Fibroblast of the aortic adventitia (primary cell): ENCODE measurements around the gene RIPK4. TPM values are rescaled to one million over a fixed set of nuclear protein-coding genes. Genes with fewer than 3 reads are reported as not detected.

Experiments
- DNase-seq: peaks from one replicate; pipeline ENCODE4 v3.0.0-alpha.2; 2010; ENCODE audit warnings: low read depth
- H3K4me3 ChIP-seq: 2 replicates; pipeline ENCODE4 v1.5.1; 2011; ENCODE audit warnings: low read depth, mild to moderate bottlenecking, control low read depth, low read length, moderate library complexity
- total RNA-seq: library from RNA; depleted of rRNA; stranded (reverse); fragments of >200 nt; gene quantifications from 2 replicates; pipeline ENCODE4 v1.2.3, GENCODE V29; 2012; ENCODE audit warnings: low replicate concordance
- TF ChIP-seq, protein P1 (sequence below): IDR thresholded peaks from 2 replicates; pipeline ENCODE4 v1.5.1; 2011; ENCODE audit warnings: mild to moderate bottlenecking, low read length, control low read depth, inconsistent platforms; ENCODE audit not compliant: insufficient read depth

Gene RIPK4
- total RNA-seq, 1 donor: 0.45 TPM

GRCh38 chr21:41765420-41765821, 1.4 kb downstream of the RIPK4 start:
- TF ChIP-seq, protein P1, sequence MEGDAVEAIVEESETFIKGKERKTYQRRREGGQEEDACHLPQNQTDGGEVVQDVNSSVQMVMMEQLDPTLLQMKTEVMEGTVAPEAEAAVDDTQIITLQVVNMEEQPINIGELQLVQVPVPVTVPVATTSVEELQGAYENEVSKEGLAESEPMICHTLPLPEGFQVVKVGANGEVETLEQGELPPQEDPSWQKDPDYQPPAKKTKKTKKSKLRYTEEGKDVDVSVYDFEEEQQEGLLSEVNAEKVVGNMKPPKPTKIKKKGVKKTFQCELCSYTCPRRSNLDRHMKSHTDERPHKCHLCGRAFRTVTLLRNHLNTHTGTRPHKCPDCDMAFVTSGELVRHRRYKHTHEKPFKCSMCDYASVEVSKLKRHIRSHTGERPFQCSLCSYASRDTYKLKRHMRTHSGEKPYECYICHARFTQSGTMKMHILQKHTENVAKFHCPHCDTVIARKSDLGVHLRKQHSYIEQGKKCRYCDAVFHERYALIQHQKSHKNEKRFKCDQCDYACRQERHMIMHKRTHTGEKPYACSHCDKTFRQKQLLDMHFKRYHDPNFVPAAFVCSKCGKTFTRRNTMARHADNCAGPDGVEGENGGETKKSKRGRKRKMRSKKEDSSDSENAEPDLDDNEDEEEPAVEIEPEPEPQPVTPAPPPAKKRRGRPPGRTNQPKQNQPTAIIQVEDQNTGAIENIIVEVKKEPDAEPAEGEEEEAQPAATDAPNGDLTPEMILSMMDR: no peak
- DNase-seq: no peak

DNA sequence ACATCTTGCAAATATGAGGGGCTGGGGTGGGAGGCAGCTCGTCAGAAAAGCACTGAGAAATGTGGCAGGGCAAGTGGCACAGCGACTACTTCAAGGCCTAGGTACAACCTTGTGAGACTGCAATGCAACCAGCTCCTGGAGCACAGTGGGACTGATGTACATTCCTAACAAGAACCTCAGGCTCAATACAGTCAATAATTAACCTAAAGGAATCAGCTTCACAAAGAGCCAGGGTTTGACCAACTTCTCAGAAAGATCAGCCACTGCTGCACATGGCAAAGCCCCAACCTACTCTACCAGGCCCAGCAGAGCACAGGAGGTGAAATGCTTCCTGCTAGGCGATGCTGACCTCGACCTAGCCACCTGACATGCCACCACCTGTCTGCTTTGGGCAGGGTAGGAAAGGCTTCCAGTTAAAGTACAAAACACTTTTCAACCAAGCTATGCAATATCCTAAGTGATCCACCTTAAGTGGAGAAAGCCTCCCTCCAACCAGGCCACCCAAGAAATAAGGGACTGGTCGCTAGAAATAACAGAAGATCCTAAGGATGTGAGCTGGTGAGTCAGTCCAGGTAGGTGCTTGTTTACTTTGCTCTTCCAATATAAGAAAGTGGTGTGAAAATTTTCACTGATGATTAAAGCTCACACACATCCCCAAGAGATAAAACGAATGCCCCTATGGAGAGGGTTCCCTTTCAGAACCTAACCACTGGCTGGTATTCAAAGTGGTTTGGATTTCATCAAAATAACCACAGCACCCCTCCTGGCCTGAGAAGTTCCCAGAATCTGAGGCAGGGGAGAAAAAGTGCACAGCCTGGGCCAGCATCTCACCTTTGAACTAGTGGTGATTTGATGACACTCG, 2.1 kb downstream of the RIPK4 start:
- H3K4me3 ChIP-seq: no peak overlapping the region
- no peak for DNase-seq
- TF ChIP-seq, protein P1: no peak

More at GRCh38 chr21:41765420-41765821, 1.4 kb downstream of the RIPK4 start:
- no peak overlapping the region for H3K4me3 ChIP-seq

DNA sequence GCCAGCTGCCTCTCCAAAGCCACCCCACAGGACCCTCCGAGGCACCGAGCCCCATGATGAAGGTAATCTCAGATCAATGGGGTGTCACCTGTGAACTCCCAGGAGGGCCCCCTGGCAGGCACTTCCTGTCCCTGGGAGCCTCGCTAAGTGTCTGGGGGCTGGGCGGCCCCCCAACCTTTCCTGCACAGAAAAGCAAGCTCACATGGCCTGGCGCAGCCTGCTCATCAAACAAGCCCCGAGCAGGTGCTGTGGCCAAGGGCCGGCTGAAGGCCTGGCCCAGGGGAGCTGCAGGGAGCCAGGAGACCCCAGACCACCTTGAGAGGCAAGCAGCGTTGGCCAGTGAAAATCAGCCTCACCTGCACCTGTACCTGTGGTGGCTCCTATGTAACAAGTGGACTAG, 2.9 kb downstream of the RIPK4 start:
- H3K4me3 ChIP-seq: no peak overlapping the region
- TF ChIP-seq, protein P1: no peak
- DNase-seq: no peak

DNA sequence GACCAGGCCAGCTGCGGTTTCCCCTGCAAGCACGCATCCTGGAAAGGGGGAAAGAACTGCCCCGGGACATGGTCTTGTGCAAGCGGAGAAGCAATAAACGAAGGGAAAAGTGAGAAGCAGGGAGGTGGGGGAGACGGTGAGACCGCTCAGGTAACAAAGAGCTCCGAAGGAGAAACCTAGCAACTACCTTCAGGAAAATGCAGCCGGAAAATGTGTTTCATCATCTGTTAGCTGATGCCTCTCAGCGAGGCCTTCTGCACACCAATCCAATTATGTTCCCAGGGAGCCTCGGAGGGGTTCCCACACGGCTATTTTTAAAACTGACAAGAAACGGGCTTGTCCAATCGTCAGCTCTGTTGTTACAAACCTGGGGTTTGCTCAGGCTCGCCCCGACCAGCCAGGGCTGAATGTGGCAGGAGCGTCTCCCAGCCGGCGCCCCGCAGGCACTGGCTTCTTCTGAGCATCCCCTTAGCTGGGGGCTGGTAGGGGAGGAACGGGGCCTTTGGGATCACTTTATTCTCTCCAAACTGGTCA, 3.4 kb downstream of the RIPK4 start:
- no peak for DNase-seq
- TF ChIP-seq, protein P1: no peak

GRCh38 chr21:41762753-41763152, 4.1 kb downstream of the RIPK4 start:
- no peak overlapping the region for H3K4me3 ChIP-seq
- no peak for DNase-seq
- TF ChIP-seq, protein P1: no peak

More for the DNA sequence above, 3.4 kb downstream of the RIPK4 start:
- H3K4me3 ChIP-seq: no peak overlapping the region

DNA sequence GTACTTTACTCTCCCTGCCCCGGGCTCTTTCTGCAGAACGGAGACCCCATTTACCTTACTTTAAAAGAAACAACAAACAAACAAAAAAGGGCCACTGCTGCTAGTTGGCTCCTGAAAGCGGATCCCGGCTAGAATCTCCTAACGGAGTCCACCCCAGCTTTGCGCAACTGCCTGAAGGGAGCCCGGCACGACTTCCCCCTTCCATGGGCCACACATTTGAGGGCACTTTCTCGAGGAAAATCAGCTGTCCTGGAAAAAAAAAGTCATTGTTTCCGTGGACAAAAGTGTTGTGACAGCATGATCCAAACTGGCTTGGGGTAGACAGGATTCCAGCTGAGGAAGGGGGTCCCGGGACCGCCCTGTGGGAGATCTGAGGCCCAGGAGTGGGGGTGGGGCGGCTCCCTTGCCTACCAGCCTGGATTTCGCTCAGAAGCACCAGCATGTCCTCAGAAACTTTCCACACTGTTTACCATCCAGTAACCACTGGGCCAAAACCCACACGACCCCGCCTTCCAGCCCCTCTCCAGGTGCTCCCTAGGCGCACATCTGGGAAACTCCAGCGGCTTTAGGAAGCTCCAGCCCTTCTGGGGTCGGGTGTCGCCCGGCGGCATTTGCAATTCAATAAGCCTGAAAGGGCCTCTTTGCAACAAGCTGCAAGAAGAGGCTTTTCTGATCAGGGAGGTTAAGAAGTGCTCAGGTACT, 4.8 kb downstream of the RIPK4 start:
- peak; percentile 10 for DNase-seq
- TF ChIP-seq, protein P1: no peak
- H3K4me3 ChIP-seq: no peak overlapping the region
